GM19351 (cell line): ENCODE results near the gene SHISAL2B.
"Not testable (repeated sequence)": the region's sequence is repeated elsewhere in the genome, so short reads cannot be mapped to it uniquely, and the experiment has no call there.

Experiments used
- ATAC-seq: cut with Tn5 transposase; IDR thresholded peaks from one replicate; pipeline ENCODE4 v1.9.1; 2021; ENCODE audit warnings: mild to moderate bottlenecking, moderate library complexity; ENCODE audit not compliant: unreplicated experiment

SHISAL2B gene

DNA sequence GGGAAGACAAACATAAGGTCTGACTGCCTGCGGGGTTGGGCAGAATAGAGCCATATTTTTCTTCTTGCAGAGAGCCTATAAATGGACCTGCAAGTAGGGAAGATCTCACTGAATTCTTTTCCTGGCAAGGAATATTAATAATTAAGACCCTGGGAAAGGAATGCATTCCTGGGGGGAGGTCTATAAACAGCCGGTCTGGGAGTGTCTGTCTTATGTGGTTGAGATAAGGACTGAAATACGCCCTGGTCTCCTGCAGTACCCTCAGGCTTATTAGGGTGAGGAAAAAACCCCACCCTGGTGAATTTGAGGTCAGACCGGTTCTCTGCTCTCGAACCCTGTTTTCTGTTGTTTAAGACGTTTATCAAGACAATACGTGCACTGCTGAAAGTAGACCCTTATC, 6.1 kb downstream of the SHISAL2B start:
- ATAC-seq: not testable (repeated sequence)

GRCh38 chr5:64700765-64701164, 10.5 kb downstream of the SHISAL2B start:
- ATAC-seq: no peak

GRCh38 chr5:64706074-64706473, 15.8 kb downstream of the SHISAL2B start:
- ATAC-seq: not testable (repeated sequence)

DNA sequence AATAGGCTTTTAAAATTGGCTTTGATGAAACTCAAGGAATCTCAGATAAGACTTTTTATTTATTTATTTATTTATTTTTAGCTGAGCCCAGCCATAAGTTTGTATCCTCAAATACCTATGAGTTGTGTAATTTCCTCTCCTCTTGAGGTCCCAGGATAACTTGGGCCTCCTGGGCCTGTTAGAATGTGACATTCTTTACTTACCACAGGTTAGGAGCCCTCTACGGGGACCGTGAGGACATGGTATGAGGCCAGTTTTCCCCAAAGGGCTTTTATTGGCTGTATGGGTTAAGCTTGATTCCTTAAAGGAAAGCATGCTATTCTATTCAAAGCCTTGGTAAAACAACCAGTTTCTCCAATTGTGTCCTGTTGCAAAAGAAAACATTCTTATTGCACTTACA, 16.9 kb downstream of the SHISAL2B start:
- ATAC-seq: no peak

DNA sequence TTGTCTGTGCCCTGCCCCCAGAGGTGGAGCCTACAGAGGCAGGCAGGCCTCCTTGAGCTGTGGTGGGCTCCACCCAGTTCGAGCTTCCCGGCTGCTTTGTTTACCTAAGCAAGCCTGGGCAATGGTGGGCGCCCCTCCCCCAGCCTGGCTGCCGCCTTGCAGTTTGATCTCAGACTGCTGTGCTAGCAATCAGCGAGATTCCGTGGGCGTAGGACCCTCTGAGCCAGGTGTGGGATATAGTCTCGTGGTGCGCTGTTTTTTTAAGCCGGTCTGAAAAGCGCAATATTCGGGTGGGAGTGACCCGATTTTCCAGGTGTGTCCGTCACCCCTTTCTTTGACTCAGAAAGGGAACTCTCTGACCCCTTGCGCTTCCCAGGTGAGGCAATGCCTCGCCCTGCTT, 24.2 kb downstream of the SHISAL2B start:
- ATAC-seq: not testable (repeated sequence)

- ATAC-seq: no peak
Observed at GRCh38 chr5:64722588-64722987, 32.3 kb downstream of the SHISAL2B start.

GRCh38 chr5:64727150-64727549, 36.8 kb downstream of the SHISAL2B start:
- ATAC-seq: no peak

DNA sequence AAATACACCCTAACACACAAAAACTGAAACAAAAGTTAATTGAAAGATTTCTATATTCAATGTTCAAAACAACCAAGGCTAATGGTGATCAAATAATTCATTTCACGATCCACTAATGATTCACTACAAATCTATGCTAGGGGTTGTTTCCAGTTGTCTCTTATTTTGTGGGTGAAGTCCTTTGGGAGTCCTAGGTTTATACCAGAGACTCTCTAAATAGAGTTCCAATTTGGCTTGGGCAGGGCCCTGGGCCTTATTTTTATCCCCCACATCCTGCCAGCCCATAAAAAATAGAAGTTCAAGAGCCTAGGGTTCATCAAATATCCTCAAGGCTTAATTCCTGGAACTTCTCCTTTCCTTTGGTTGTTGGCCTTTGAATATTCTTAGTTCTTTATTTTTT, 52.1 kb downstream of the SHISAL2B start:
- ATAC-seq: no peak

GRCh38 chr5:64742821-64743220, 52.5 kb downstream of the SHISAL2B start:
- no peak for ATAC-seq

DNA sequence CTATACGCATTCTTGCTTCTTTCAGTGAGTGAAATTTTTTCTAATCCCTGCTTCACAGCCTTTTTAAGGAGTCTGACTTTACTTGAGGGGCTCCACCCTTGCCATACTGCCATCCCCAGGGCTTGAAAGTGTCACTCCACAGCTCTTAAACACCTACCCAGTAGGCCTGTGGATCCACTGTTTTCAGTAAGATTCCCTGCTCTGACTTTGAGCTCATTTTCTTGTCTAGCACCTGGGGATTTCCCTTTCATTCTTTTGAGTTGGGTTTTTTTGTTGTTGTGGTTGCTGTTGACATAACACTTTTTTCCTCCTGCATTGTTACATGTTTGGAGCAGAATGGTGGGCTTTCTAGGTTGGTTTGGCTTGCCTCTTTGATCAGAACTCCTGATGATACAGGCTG, 54.6 kb downstream of the SHISAL2B start:
- ATAC-seq: no peak

DNA sequence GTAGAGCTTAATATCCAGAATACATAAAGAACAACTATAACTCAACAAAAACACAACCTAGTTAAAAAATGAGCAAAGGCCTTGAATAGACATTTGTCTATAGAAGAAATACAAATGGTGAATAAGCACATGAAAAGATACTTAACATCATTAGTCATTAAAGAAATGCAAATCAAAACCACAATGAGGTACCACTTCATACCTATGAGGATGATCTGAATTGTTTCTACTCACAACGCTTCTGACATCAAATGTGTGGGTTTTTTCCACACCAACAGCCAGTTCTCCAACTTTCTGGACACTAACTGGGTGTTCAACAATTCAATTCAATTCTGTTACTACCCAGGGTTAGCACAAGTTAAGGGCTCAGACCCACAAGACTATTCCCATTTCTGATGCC, 56.1 kb downstream of the SHISAL2B start:
- no peak for ATAC-seq

DNA sequence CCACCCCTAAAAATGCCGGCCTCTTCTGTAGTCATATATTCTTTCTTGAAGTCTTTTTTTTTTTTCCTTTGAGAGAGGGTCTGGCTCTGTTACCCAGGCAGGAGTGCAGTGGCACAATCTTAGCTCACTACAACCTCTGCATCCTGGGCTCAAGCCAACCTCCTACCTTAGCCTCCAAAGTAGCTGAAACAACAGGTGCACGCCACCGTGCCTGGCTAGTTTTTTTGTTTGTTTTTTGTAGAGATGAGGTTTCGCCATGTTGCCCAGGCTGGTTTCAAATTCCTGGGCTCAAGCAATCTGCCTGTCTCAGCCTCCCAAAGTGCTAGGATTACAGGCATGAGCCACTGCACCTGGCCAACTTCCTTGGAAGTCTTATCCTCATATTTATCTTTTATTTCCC, 59.1 kb downstream of the SHISAL2B start:
- ATAC-seq: no peak

- ATAC-seq: no peak
Observed at GRCh38 chr5:64754066-64754465, 63.8 kb downstream of the SHISAL2B start.

DNA sequence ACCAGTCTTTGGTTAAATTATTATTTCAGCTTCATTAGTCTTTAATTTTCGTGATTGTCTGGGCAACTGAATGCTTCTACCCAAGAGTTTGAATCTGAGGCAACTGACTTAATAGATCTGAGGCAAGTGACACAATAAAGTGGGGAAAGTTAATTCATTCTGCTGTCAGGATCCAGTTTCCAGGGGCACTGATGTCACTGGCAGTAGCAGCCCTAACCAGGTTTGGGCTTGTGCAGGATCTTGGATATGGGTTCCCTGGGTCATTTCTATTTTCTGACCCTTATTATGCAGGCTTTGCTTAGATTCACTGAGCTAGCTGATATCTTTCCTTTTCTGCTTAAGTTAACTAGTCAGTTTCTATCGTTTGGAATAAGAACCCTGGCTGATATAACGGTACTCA, 68.6 kb downstream of the SHISAL2B start:
- ATAC-seq: no peak

DNA sequence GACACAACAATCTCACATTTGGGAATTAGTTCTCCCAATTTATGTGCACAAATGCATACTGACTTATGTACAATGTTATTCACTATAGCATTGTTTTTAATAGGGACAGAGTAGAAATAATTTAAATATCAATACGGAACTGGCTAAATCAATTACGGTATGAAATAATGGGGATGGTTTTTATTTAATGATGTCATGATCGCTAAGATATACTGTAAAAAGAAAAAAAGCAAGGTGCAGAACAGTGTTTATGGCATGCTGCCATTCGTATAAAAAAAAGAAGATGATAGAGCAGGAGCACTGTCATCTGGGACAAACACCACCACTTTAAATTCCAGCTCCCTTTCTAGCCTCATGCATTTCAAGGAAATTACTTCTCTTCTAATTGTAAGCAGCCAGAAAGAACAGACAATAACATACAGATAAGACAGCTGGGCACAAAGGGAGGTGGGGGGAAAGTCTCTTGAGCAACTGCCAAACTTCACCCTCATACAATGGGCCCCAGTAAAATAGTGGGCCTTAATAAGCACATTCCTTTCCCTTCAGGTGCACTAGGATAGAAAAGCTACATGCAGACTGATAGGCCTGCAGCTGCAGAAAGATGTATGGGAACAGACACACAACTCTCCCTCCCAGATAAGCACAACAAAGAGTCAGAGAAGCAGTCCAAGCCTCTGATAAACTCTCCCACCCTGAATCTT, 69.8 kb downstream of the SHISAL2B start:
- no peak for ATAC-seq

- ATAC-seq: no peak
Observed at GRCh38 chr5:64763948-64764503, 73.7 kb downstream of the SHISAL2B start.

DNA sequence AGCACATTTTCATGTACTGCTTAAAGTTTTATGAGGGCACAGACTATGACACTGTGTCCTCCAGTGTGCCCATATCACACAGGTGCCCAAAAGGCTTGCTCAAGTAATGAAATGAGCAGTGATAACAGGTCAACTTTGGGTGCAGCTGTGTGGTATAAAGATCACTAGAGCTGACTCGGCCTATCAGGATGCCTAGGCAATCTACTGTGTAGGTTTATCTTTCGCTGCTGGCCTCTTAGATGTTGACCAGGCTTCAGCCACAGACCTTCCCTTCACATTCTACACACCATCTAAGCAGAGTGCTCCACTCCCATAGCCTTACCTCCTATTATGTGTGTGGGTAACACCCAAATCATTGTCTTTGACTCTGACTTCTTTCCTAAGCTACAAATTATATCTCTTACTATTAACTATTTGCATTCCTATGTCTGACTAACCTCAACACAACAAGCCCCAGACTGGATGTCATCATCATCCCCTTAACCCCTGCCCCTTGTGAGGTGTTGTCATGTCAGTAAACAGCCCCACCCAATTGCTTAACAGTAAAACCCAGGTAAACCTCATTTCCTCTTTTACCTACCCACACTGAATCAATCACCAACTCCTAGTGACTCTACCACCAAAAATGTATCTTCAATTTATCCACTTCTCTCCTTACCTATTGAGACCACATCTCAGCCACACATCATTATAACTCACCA, 75.7 kb downstream of the SHISAL2B start:
- no peak for ATAC-seq

- no peak for ATAC-seq
Observed at GRCh38 chr5:64766941-64767340, 76.6 kb downstream of the SHISAL2B start.
